Endothelial cell of umbilical vein (primary cell): Measurements from ENCODE around the gene HNRNPL. TPM values are rescaled to one million over a fixed set of nuclear protein-coding genes. Genes with fewer than 3 reads are reported as not detected.
"Not testable (repeated sequence)": the region's sequence is repeated elsewhere in the genome, so short reads cannot be mapped to it uniquely, and the experiment has no call there.

Experiments used
- BruUV-seq: library from RNA; stranded (reverse); fragments of 400-500 nt; replicated peaks from 2 replicates; lab custom pipeline; 2021; lab: Mats Ljungman, UMichigan
- CTCF ChIA-PET: fragments of 300-600, 350-600 bp; sonication (Branson Sonifier 250); formaldehyde crosslinking; loops from one replicate; lab custom pipeline; 2021; ENCODE audit warnings: antibody characterized with exemption, inconsistent platforms; lab: Charles Lee
- POLR2A ChIA-PET: fragments of 300-600, 350-600 bp; sonication (Branson Sonifier 250); formaldehyde crosslinking; loops from one replicate; lab custom pipeline; 2021; ENCODE audit warnings: antibody characterized with exemption, inconsistent platforms; lab: Charles Lee
- DNase-seq: peaks from one replicate; pipeline ENCODE4 v3.0.0-alpha.2; 2011; ENCODE audit warnings: low read depth, low spot score
- FAIRE-seq: peaks from 2 replicates; lab custom pipeline; 2011; peaks lifted over from hg19 to GRCh38; lab: Jason Lieb, UNC
- H2AFZ ChIP-seq: 2 replicates; pipeline ENCODE4 v1.6.0; 2012; ENCODE audit warnings: low read depth, low read length, control low read depth, inconsistent platforms
- H3K27ac ChIP-seq: 2 replicates; pipeline ENCODE4 v1.5.1; 2011; ENCODE audit warnings: low read depth, mild to moderate bottlenecking, control low read depth, low read length, moderate library complexity; ENCODE audit not compliant: insufficient read depth
- H3K27me3 ChIP-seq, 2 experiments: 2 replicates each; pipeline versions ENCODE4 v1.6.0 to v1.6.1; 2011; ENCODE audit warnings: low read length in 2 of 2, mixed read lengths in 1 of 2; ENCODE audit not compliant: control insufficient read depth in 2 of 2, insufficient read depth in 2 of 2
- H3K36me3 ChIP-seq, 2 experiments: 2 replicates in 1 of 2; 3 replicates in 1 of 2; pipeline ENCODE4 v1.5.1; 2011; ENCODE audit warnings: low read length in 2 of 2, mild to moderate bottlenecking in 1 of 2, moderate library complexity in 1 of 2; ENCODE audit not compliant: control insufficient read depth in 2 of 2, insufficient read depth in 2 of 2; ENCODE audit errors: extremely low read depth in 1 of 2
- H3K4me1 ChIP-seq: 3 replicates; pipeline ENCODE4 v1.5.1; 2011; ENCODE audit warnings: mild to moderate bottlenecking, low read length; ENCODE audit not compliant: control insufficient read depth, insufficient read depth; ENCODE audit errors: extremely low read depth
- H3K4me2 ChIP-seq: 2 replicates; pipeline ENCODE4 v1.6.1; 2011; ENCODE audit warnings: low read length, control low read depth, mixed read lengths; ENCODE audit not compliant: insufficient read depth
- H3K4me3 ChIP-seq, 3 experiments: fragments of 200-600 bp in 1 of 3; sonication (generic), shearing (Covaris generic) in 1 of 3; replicated peaks in 1 of 3; 2 replicates each; pipeline ENCODE4 v1.5.1; 2011 to 2016; ENCODE audit warnings: control low read depth in 3 of 3, low read length in 3 of 3, mild to moderate bottlenecking in 2 of 3, inconsistent platforms in 1 of 3, low read depth in 1 of 3, moderate library complexity in 1 of 3; ENCODE audit not compliant: insufficient read depth in 1 of 3
- H3K79me2 ChIP-seq: 2 replicates; pipeline ENCODE4 v1.6.0; 2012; ENCODE audit warnings: low read length, inconsistent platforms; ENCODE audit not compliant: control insufficient read depth, insufficient read depth
- H3K9ac ChIP-seq: replicated peaks from 2 replicates; pipeline ENCODE3; 2011; ENCODE audit warnings: low read length, control low read depth; ENCODE audit not compliant: insufficient read depth; ENCODE audit errors: extremely low read depth
- H3K9me1 ChIP-seq: replicated peaks from 3 replicates; pipeline ENCODE4 v1.6.0; 2011; ENCODE audit warnings: mild to moderate bottlenecking, low read length; ENCODE audit not compliant: control insufficient read depth, insufficient read depth; ENCODE audit errors: extremely low read depth
- H3K9me3 ChIP-seq: replicated peaks from 2 replicates; pipeline ENCODE4 v1.5.1; 2012; ENCODE audit warnings: low read length, inconsistent platforms; ENCODE audit not compliant: control insufficient read depth, insufficient read depth
- H4K20me1 ChIP-seq: replicated peaks from 2 replicates; pipeline ENCODE3; 2011; ENCODE audit warnings: mild to moderate bottlenecking, low read length; ENCODE audit not compliant: control insufficient read depth, insufficient read depth; ENCODE audit errors: extremely low read depth
- CTCF ChIP-seq, 2 donors: IDR thresholded peaks; 1 replicate in 1 of 2; 2 replicates in 1 of 2; pipeline ENCODE4 v1.5.1; 2011; ENCODE audit warnings: low read length in 2 of 2, mild to moderate bottlenecking in 2 of 2, moderate library complexity in 2 of 2, control low read depth in 1 of 2, inconsistent platforms in 1 of 2, low read depth in 1 of 2; ENCODE audit not compliant: insufficient read depth in 1 of 2; ENCODE audit errors: extremely low read depth in 1 of 2
- EZH2 ChIP-seq: IDR thresholded peaks from 2 replicates; pipeline ENCODE4 v1.6.1; 2012; ENCODE audit warnings: borderline replicate concordance, low read depth, mild to moderate bottlenecking, moderate library complexity, low read length, inconsistent platforms; ENCODE audit not compliant: severe bottlenecking
- FOS ChIP-seq: IDR thresholded peaks from 2 replicates; pipeline ENCODE4 v1.6.1; 2011; ENCODE audit warnings: mild to moderate bottlenecking, low read length, moderate library complexity, borderline replicate concordance; ENCODE audit not compliant: insufficient read depth
- GATA2 ChIP-seq: IDR thresholded peaks from 2 replicates; pipeline ENCODE4 v1.7.0; 2011; ENCODE audit warnings: low read depth, mild to moderate bottlenecking, moderate library complexity, mixed read lengths, low read length; ENCODE audit not compliant: insufficient read length, insufficient read depth
- JUN ChIP-seq: IDR thresholded peaks from 2 replicates; pipeline ENCODE4 v1.6.1; 2011; ENCODE audit warnings: borderline replicate concordance, low read depth; ENCODE audit not compliant: insufficient read length, insufficient read depth
- MAX ChIP-seq: IDR thresholded peaks from 2 replicates; pipeline ENCODE4 v1.6.1; 2011; ENCODE audit not compliant: insufficient read depth, insufficient read length
- MYC ChIP-seq: IDR thresholded peaks from one replicate; pipeline ENCODE4 v1.6.1; 2011; ENCODE audit warnings: mild to moderate bottlenecking, low read depth, low read length
- POLR2A ChIP-seq: IDR thresholded peaks from 2 replicates; pipeline ENCODE4 v1.6.1; 2012; ENCODE audit warnings: low read depth, mild to moderate bottlenecking, control low read depth, low read length
- POLR2AphosphoS5 ChIP-seq: IDR thresholded peaks from 2 replicates; pipeline ENCODE4 v1.6.1; 2012; ENCODE audit warnings: low read depth, mild to moderate bottlenecking, control low read depth, low read length, moderate library complexity; ENCODE audit not compliant: insufficient read depth
- dilution Hi-C: fragments of 300-500 bp; cut with MboI; formaldehyde crosslinking; loops from one replicate; pipeline ENCODE4 v1.15.0; 2019; ENCODE audit warnings: low sequenced_read_pairs; ENCODE audit not compliant: extremely low pct_ligation_motif_present
- intact Hi-C: fragments of 100-400 bp; cut with micrococcal nuclease; formaldehyde crosslinking; loops from one replicate; pipeline ENCODE4 v1.10.0; 2022
- polyA plus RNA-seq, 4 experiments: library from polyadenylated mRNA; depleted of rRNA in 3 of 4; stranded (reverse) in 3 of 4; unstranded in 1 of 4; fragments of >200 nt; gene quantifications; 2 replicates each; pipeline versions ENCODE4 v1.2.1 to v1.2.3, GENCODE V29; 2011 to 2012; ENCODE audit warnings: missing spikeins in 1 of 4
- total RNA-seq: library from RNA; stranded (reverse); gene quantifications from 2 replicates; pipeline ENCODE4 v1.2.3, GENCODE V29; 2021

Gene HNRNPL
- total and polyA plus RNA-seq, 2 donors (not counting 3 experiments of a cell fraction or from before 2014, with no cell fraction given) = 305 to 451 TPM

- CTCF ChIA-PET = no interaction called here
- H4K20me1 ChIP-seq = no peaks in the 10 kb centered on the region
- H3K4me2 ChIP-seq = no peak overlapping the region
- FAIRE-seq = no peak
- no peak overlapping the region for H3K9ac ChIP-seq
- TF ChIP-seq EZH2 (no peak), JUN (no peak), MYC (no peak), POLR2A (no peak), GATA2 (no peak), CTCF (IDR thresholded peaks at IDR 0.05; ENCODE audit: extremely low read depth in 1 of 2, insufficient read depth in 1 of 2, low read depth in 1 of 2, low read length in 2 of 2) (no peak), MAX (no peak), FOS (no peak), POLR2AphosphoS5 (no peak)
- H3K36me3 ChIP-seq = peaks cover 1 to 2% of the 10 kb centered on the region in 2 experiments
- DNase-seq = no peak
- POLR2A ChIA-PET = no interaction called here
- no TSS peak for BruUV-seq
- no peak overlapping the region for H3K27ac ChIP-seq
- H3K4me3 ChIP-seq = no peak overlapping the region
- H3K9me1 ChIP-seq = no peaks in the 10 kb centered on the region
- no peaks in the 10 kb centered on the region for H3K9me3 ChIP-seq
- no peaks in the 10 kb centered on the region for H3K79me2 ChIP-seq
- no peak overlapping the region for H2AFZ ChIP-seq
- intact Hi-C loops (no loop called here), dilution Hi-C loops (no loop called here)
- H3K27me3 ChIP-seq = no peaks in the 10 kb centered on the region
- H3K4me1 ChIP-seq = peaks cover 8% of the 10 kb centered on the region
Measured at GRCh38 chr19:38826856-38827551, 22.8 kb downstream of the HNRNPL start.

GRCh38 chr19:38825936-38826335 lies 23.9 kb downstream of the HNRNPL start:
- dilution Hi-C loops, FAIRE-seq, H3K4me1 ChIP-seq, H3K9me1 ChIP-seq, H4K20me1 ChIP-seq, H3K4me3 ChIP-seq, H3K27ac ChIP-seq, POLR2A ChIA-PET, H3K9ac ChIP-seq, H3K79me2 ChIP-seq, H2AFZ ChIP-seq, H3K4me2 ChIP-seq, BruUV-seq, intact Hi-C loops, H3K9me3 ChIP-seq, DNase-seq, H3K36me3 ChIP-seq, H3K27me3 ChIP-seq: not testable (repeated sequence)
- CTCF ChIA-PET = interaction anchor here (0.9 kb wide), 1 partner anchor 56 kb away, joined by 3 read pairs; no protein-coding TSS in a partner anchor
